HepG2 (cell line): Measurements from ENCODE around the gene C1orf35. TPM values are rescaled to one million over a fixed set of nuclear protein-coding genes. Genes with fewer than 3 reads are reported as not detected.

ENCODE experiments used
- FOXK1 ChIP-seq: sonication (generic); formaldehyde crosslinking; IDR thresholded peaks from 2 replicates; pipeline ENCODE4 v1.4.0; 2020; ENCODE audit warnings: low read depth, missing genetic modification reagents, borderline replicate concordance
- MEIS1 ChIP-seq: sonication (generic); formaldehyde crosslinking; IDR thresholded peaks from 2 replicates; pipeline ENCODE4 v1.9.0; 2021; ENCODE audit warnings: mild to moderate bottlenecking, missing genetic modification reagents, moderate library complexity, borderline replicate concordance
- PHB2 ChIP-seq: fragments of 450-650 bp; IDR thresholded peaks from 2 replicates; pipeline ENCODE4 v1.6.1; 2018; ENCODE audit not compliant: partially characterized antibody
- RBAK ChIP-seq: sonication (generic); formaldehyde crosslinking; IDR thresholded peaks from 2 replicates; pipeline ENCODE4 v1.5.1; 2020; ENCODE audit warnings: mild to moderate bottlenecking, missing genetic modification reagents
- TRIM24 ChIP-seq: sonication (generic); formaldehyde crosslinking; IDR thresholded peaks from 2 replicates; pipeline ENCODE4 v1.8.0; 2022; ENCODE audit warnings: mild to moderate bottlenecking, missing genetic modification reagents
- ZNF160 ChIP-seq: sonication (generic); formaldehyde crosslinking; IDR thresholded peaks from 2 replicates; pipeline ENCODE4 v1.8.0; 2022; ENCODE audit warnings: mild to moderate bottlenecking, inconsistent platforms, missing genetic modification reagents
- ZNF44 ChIP-seq: sonication (generic); formaldehyde crosslinking; IDR thresholded peaks from 2 replicates; pipeline ENCODE4 v1.5.1; 2020; ENCODE audit warnings: mild to moderate bottlenecking, missing genetic modification reagents
- ZNF616 ChIP-seq: sonication (generic); formaldehyde crosslinking; IDR thresholded peaks from 2 replicates; pipeline ENCODE4 v1.5.0; 2020; ENCODE audit warnings: low read depth, mild to moderate bottlenecking, missing genetic modification reagents
- polyA plus RNA-seq, 8 experiments: library from polyadenylated mRNA; depleted of rRNA in 3 of 8; stranded (reverse) in 7 of 8; unstranded in 1 of 8; fragments of >200 nt; fragmentation: Illumina TruSeq in 4 of 8; extraction: Trizol in 4 of 8; gene quantifications; 2 replicates each; pipeline versions ENCODE4 v1.2.1 to v1.2.3, GENCODE V29; 2011 to 2016; ENCODE audit warnings: low read depth in 4 of 8, missing spikeins in 1 of 8, mixed read lengths in 1 of 8; ENCODE audit not compliant: insufficient read depth in 1 of 8
- total RNA-seq, 5 experiments: library from RNA; depleted of rRNA; stranded (reverse); fragments of >200 nt; fragmentation: Illumina TruSeq; extraction: Trizol; gene quantifications; 2 replicates each; pipeline ENCODE4 v1.2.3, GENCODE V29; 2016; ENCODE audit warnings: low read depth in 1 of 5
- TF ChIP-seq, protein P1 (sequence below): sonication (generic); formaldehyde crosslinking; IDR thresholded peaks from 2 replicates; pipeline ENCODE4 v1.4.0; 2020; ENCODE audit warnings: mild to moderate bottlenecking, missing genetic modification reagents
- TF ChIP-seq, protein P2 (sequence below): sonication (generic); formaldehyde crosslinking; IDR thresholded peaks from 2 replicates; pipeline ENCODE4 v1.8.1; 2022; ENCODE audit warnings: low read depth, mild to moderate bottlenecking, missing genetic modification reagents
- TF ChIP-seq, protein P3 (sequence below): sonication (generic); formaldehyde crosslinking; conservative IDR thresholded peaks from 2 replicates; pipeline ENCODE4 v1.8.0; 2022; ENCODE audit warnings: mild to moderate bottlenecking, moderate library complexity, missing genetic modification reagents
- TF ChIP-seq, protein P4 (sequence below): IDR thresholded peaks from 2 replicates; pipeline ENCODE4 v1.6.1; 2016; ENCODE audit warnings: missing genetic modification reagents, missing compliant biosample characterization
- TF ChIP-seq, protein P5 (sequence below): sonication (generic); formaldehyde crosslinking; IDR thresholded peaks from 2 replicates; pipeline ENCODE4 v1.5.0; 2020; ENCODE audit warnings: mild to moderate bottlenecking, missing genetic modification reagents, moderate library complexity

C1orf35 gene
- total and polyA plus RNA-seq, 2 of the 13 experiments (the other 11 are each of a cell fraction or from before 2014, with no cell fraction given) = 8.1 to 19.3 TPM

DNA sequence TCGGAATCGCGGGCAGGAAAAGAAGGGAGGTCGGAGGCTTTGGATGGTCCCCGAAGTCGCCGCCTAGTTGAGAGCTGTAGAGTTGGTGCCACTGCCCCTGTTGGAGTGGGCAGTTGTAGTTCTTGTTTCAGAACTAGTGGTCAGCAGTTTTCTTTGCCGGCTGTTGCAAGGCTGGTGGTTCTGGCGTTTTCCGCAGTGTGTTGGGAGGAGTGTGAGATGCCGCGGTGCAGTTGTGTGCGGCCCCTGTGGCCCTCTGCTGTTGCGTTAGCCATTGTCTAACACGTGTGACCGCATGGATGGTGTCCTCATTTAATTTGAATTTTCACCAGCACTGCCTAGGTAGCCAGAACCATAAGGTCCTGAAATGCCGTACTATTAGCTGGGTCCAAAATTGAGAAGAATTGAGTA lies 19.2 kb downstream of the C1orf35 start (continued):
- TF ChIP-seq, protein P1, sequence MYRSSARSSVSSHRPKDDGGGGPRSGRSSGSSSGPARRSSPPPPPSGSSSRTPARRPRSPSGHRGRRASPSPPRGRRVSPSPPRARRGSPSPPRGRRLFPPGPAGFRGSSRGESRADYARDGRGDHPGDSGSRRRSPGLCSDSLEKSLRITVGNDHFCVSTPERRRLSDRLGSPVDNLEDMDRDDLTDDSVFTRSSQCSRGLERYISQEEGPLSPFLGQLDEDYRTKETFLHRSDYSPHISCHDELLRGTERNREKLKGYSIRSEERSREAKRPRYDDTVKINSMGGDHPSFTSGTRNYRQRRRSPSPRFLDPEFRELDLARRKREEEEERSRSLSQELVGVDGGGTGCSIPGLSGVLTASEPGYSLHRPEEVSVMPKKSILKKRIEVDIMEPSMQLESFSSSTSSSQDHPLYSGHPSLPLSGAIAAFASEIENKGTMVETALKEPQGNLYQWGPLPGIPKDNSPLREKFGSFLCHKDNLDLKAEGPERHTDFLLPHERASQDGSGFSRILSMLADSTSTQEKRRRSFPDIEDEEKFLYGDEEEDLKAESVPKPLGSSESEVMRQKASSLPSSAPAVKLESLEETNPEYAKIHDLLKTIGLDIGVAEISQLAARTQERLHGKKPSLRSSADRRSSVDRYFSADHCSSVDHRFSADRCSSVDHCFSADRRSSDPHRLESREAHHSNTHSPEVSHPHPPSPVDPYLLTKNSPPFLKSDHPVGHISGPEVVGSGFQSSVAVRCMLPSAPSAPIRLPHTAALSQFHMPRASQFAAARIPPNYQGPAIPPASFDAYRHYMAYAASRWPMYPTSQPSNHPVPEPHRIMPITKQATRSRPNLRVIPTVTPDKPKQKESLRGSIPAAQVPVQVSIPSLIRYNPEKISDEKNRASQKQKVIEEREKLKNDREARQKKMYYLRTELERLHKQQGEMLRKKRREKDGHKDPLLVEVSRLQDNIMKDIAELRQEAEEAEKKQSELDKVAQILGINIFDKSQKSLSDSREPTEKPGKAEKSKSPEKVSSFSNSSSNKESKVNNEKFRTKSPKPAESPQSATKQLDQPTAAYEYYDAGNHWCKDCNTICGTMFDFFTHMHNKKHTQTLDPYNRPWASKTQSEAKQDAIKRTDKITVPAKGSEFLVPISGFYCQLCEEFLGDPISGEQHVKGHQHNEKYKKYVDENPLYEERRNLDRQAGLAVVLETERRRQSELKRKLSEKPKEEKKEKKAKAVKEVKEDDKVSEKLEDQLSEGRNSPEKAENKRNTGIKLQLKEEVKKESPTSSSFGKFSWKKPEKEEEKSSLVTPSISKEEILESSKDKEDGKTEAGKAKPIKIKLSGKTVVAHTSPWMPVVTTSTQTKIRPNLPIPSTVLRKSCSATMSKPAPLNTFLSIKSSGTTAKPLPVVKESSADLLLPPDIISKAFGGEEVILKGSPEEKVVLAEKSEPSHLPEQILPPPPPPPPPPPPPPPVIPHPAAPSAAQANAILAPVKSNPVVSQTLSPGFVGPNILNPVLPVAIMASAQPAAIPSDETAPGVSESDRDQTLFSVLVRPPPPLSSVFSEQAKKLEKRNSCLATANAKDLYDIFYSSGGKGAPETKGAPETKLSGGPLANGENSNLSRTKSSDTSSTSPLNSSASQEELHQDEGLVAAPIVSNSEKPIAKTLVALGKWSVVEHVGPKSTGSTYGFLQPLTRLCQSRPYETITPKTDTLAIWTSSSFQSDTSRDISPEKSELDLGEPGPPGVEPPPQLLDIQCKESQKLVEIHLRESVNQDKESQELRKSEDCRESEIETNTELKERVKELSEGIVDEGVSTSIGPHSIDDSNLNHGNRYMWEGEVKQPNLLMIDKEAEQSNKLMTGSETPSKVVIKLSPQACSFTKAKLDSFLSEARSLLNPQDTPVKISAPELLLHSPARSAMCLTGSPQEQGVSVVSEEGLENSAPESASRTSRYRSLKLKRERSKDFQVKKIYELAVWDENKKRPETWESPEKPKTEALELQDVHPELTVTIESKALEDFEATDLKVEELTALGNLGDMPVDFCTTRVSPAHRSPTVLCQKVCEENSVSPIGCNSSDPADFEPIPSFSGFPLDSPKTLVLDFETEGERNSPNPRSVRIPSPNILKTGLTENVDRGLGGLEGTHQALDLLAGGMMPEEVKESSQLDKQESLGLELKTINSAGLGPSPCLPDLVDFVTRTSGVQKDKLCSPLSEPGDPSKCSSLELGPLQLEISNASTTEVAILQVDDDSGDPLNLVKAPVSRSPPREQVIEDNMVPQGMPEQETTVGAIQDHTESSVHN = no peak
- TF ChIP-seq MEIS1 (CRISPR knock-in tag) (no peak; the same call in 1 of the 2 replicates), ZNF160 (CRISPR knock-in tag) (no peak), RBAK (CRISPR knock-in tag) (no peak), TRIM24 (CRISPR knock-in tag) (no peak), ZNF44 (CRISPR knock-in tag) (no peak), ZNF616 (CRISPR knock-in tag) (no peak), FOXK1 (CRISPR knock-in tag) (no peak), PHB2 (no peak)
- TF ChIP-seq, protein P2, sequence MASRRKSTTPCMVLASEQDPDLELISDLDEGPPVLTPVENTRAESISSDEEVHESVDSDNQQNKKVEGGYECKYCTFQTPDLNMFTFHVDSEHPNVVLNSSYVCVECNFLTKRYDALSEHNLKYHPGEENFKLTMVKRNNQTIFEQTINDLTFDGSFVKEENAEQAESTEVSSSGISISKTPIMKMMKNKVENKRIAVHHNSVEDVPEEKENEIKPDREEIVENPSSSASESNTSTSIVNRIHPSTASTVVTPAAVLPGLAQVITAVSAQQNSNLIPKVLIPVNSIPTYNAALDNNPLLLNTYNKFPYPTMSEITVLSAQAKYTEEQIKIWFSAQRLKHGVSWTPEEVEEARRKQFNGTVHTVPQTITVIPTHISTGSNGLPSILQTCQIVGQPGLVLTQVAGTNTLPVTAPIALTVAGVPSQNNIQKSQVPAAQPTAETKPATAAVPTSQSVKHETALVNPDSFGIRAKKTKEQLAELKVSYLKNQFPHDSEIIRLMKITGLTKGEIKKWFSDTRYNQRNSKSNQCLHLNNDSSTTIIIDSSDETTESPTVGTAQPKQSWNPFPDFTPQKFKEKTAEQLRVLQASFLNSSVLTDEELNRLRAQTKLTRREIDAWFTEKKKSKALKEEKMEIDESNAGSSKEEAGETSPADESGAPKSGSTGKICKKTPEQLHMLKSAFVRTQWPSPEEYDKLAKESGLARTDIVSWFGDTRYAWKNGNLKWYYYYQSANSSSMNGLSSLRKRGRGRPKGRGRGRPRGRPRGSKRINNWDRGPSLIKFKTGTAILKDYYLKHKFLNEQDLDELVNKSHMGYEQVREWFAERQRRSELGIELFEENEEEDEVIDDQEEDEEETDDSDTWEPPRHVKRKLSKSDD (CRISPR knock-in tag) = no peak
- TF ChIP-seq, protein P3, sequence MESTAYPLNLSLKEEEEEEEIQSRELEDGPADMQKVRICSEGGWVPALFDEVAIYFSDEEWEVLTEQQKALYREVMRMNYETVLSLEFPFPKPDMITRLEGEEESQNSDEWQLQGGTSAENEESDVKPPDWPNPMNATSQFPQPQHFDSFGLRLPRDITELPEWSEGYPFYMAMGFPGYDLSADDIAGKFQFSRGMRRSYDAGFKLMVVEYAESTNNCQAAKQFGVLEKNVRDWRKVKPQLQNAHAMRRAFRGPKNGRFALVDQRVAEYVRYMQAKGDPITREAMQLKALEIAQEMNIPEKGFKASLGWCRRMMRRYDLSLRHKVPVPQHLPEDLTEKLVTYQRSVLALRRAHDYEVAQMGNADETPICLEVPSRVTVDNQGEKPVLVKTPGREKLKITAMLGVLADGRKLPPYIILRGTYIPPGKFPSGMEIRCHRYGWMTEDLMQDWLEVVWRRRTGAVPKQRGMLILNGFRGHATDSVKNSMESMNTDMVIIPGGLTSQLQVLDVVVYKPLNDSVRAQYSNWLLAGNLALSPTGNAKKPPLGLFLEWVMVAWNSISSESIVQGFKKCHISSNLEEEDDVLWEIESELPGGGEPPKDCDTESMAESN (CRISPR knock-in tag) = 0 out of 2 replicates have a peak, but pooled peaks have one; percentile 1
- TF ChIP-seq, protein P4, sequence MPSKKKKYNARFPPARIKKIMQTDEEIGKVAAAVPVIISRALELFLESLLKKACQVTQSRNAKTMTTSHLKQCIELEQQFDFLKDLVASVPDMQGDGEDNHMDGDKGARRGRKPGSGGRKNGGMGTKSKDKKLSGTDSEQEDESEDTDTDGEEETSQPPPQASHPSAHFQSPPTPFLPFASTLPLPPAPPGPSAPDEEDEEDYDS (CRISPR knock-in tag) = no peak
- TF ChIP-seq, protein P5, sequence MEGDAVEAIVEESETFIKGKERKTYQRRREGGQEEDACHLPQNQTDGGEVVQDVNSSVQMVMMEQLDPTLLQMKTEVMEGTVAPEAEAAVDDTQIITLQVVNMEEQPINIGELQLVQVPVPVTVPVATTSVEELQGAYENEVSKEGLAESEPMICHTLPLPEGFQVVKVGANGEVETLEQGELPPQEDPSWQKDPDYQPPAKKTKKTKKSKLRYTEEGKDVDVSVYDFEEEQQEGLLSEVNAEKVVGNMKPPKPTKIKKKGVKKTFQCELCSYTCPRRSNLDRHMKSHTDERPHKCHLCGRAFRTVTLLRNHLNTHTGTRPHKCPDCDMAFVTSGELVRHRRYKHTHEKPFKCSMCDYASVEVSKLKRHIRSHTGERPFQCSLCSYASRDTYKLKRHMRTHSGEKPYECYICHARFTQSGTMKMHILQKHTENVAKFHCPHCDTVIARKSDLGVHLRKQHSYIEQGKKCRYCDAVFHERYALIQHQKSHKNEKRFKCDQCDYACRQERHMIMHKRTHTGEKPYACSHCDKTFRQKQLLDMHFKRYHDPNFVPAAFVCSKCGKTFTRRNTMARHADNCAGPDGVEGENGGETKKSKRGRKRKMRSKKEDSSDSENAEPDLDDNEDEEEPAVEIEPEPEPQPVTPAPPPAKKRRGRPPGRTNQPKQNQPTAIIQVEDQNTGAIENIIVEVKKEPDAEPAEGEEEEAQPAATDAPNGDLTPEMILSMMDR (CRISPR knock-in tag) = no peak
